ENCODE measurements around the gene ZC3H6.

ZC3H6 gene, protein sequence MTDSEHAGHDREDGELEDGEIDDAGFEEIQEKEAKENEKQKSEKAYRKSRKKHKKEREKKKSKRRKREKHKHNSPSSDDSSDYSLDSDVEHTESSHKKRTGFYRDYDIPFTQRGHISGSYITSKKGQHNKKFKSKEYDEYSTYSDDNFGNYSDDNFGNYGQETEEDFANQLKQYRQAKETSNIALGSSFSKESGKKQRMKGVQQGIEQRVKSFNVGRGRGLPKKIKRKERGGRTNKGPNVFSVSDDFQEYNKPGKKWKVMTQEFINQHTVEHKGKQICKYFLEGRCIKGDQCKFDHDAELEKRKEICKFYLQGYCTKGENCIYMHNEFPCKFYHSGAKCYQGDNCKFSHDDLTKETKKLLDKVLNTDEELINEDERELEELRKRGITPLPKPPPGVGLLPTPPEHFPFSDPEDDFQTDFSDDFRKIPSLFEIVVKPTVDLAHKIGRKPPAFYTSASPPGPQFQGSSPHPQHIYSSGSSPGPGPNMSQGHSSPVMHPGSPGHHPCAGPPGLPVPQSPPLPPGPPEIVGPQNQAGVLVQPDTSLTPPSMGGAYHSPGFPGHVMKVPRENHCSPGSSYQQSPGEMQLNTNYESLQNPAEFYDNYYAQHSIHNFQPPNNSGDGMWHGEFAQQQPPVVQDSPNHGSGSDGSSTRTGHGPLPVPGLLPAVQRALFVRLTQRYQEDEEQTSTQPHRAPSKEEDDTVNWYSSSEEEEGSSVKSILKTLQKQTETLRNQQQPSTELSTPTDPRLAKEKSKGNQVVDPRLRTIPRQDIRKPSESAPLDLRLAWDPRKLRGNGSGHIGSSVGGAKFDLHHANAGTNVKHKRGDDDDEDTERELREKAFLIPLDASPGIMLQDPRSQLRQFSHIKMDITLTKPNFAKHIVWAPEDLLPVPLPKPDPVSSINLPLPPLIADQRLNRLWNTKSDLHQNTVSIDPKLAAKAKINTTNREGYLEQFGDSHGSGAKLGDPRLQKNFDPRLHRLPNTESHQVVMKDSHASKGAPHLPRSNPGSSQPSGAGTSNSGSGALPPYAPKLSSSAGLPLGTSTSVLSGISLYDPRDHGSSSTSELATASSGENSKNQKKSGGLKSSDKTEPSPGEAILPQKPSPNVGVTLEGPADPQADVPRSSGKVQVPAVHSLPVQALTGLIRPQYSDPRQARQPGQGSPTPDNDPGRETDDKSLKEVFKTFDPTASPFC

DNA sequence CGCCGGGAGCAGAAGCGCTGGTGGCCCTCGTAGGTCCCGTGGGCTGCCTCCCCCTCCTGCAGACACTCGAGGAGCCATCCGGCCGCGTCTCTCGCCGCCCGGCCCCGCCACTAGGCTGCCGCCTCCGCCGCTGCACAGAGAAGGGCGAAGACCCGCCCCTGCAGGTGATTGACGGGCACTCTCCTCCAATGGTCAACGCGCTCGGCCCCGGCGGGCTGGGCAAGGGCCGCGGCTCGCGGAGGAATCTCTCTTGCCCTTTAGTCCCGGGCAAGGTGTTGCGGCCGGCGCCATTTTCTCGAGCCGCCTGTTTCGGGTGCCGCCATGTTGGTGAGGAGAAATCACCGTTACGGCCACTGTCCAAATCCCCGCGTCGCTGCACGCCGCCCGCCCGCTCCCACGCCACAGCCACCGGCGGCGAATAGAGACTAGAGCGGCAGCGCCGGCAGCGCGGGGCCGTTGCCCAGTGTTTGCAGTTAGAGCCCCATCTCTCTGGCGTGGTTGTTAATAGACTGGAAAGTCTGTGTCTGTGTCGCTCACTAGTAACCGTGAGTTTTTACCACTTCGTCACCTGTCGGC is at the start of gene ZC3H6:
TSS of gene ZC3H6 (plus strand) at position 287 of the 576 bp plus-strand sequence. CDS start 398 bp downstream, outside the sequence.
- Histone ChIP-seq H3K4me3 (ENCODE audit: low read depth, low read length) (peak within 1 kb of the TSS; percentile 77), H3K4me1 (ENCODE audit: control insufficient read depth, insufficient read depth, low read length, unreplicated experiment) (peaks cover 15% of the 10 kb centered on the region), H3K27me3 (ENCODE audit: insufficient read depth, low read length) (no peaks in the 10 kb centered on the region), H2AFZ (ENCODE audit: low read length, unreplicated experiment) (peak within 1 kb of the TSS; percentile 94), H3K27ac (ENCODE audit: low read depth, low read length) (peak within 1 kb of the TSS; percentile 84), H3K79me2 (ENCODE audit: control insufficient read depth, insufficient read depth, low read length, unreplicated experiment) (peaks cover 6% of the 10 kb centered on the region), H3K36me3 (ENCODE audit: insufficient read depth, low read length) (no peaks in the 10 kb centered on the region)

DNA sequence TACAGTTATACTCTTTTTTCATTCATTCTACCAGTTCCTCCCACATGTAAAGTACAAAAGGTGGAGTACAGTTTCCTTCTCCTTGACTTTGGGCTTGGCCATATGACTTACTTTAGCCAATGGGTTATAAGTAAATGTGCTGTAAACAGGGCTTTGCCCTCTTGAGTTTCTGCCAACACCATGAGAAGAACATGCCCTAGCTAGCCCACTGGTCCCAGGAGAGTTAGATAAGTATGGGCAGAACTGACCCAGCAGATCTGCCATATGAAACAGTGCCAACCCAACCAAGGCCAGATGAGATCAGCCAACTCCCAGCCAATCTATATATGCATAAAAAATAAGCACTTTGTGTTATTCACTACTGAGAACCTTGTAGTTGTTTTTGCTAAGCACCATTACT is 46.0 kb upstream of the ZC3H6 start:
- Histone ChIP-seq H2AFZ (ENCODE audit: low read length, unreplicated experiment) (no peak overlapping the region), H3K27ac (ENCODE audit: low read depth, low read length) (peak overlapping the region; percentile 61), H3K27me3 (ENCODE audit: insufficient read depth, low read length) (no peaks in the 10 kb centered on the region), H3K4me1 (ENCODE audit: control insufficient read depth, insufficient read depth, low read length, unreplicated experiment) (peaks cover 15% of the 10 kb centered on the region), H3K36me3 (ENCODE audit: insufficient read depth, low read length) (peaks cover 12% of the 10 kb centered on the region; the same call in 1 of the 2 replicates), H3K4me3 (ENCODE audit: low read depth, low read length) (no peak overlapping the region), H3K79me2 (ENCODE audit: control insufficient read depth, insufficient read depth, low read length, unreplicated experiment) (no peaks in the 10 kb centered on the region)

DNA sequence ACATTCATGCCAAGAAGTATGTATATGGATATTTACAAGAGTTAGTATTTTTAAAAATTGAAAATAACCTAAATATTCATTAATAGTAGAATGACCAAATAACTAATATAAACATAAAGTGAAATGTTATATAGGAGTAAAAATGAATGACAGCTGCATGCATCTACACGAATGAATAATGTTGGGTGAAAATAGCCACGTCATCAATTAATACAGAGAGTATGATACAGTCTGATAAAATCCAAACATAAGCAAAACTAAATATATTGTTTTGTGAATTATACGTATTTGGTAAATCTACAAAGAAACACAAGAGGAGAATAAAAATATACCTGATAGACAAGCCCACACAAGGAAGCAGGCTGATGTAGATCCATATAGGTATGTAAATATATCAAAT is 45.0 kb upstream of the ZC3H6 start:
- peaks cover 7% of the 10 kb centered on the region; the same call in 1 of the 2 replicates for H3K36me3 ChIP-seq (ENCODE audit: insufficient read depth, low read length)
- H3K27ac ChIP-seq (ENCODE audit: low read depth, low read length), result no peak overlapping the region
- no peaks in the 10 kb centered on the region for H3K79me2 ChIP-seq (ENCODE audit: control insufficient read depth, insufficient read depth, low read length, unreplicated experiment)
- H3K4me3 ChIP-seq (ENCODE audit: low read depth, low read length), result no peak overlapping the region
- H2AFZ ChIP-seq (ENCODE audit: low read length, unreplicated experiment), result no peak overlapping the region
- H3K4me1 ChIP-seq (ENCODE audit: control insufficient read depth, insufficient read depth, low read length, unreplicated experiment), result peaks cover 15% of the 10 kb centered on the region
- no peaks in the 10 kb centered on the region for H3K27me3 ChIP-seq (ENCODE audit: insufficient read depth, low read length)

DNA sequence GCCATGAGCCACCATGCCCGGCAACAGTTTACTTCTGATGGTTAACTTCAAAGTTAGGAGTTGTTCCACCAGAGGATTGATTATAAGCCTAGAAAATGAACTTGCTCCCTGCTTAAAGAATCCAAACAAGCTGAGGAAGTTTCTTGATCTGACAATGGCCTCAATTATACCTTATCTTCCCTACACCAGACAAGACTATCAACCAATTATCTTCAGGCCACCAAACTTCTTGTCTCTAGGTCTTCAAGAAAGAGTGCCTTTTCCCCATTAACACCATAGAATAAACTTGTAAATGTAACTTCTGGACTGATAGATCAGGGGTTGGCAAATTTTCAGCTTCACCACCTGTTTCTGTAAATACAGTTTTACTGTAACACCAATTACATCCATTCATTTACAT is 35.5 kb upstream of the ZC3H6 start:
- Histone ChIP-seq H3K4me1 (ENCODE audit: control insufficient read depth, insufficient read depth, low read length, unreplicated experiment) (no peaks in the 10 kb centered on the region), H3K27ac (ENCODE audit: low read depth, low read length) (no peak overlapping the region), H3K79me2 (ENCODE audit: control insufficient read depth, insufficient read depth, low read length, unreplicated experiment) (no peaks in the 10 kb centered on the region), H3K27me3 (ENCODE audit: insufficient read depth, low read length) (no peaks in the 10 kb centered on the region), H2AFZ (ENCODE audit: low read length, unreplicated experiment) (no peak overlapping the region), H3K4me3 (ENCODE audit: low read depth, low read length) (no peak overlapping the region), H3K36me3 (ENCODE audit: insufficient read depth, low read length) (peaks cover 4% of the 10 kb centered on the region; the same call in 1 of the 2 replicates)

DNA sequence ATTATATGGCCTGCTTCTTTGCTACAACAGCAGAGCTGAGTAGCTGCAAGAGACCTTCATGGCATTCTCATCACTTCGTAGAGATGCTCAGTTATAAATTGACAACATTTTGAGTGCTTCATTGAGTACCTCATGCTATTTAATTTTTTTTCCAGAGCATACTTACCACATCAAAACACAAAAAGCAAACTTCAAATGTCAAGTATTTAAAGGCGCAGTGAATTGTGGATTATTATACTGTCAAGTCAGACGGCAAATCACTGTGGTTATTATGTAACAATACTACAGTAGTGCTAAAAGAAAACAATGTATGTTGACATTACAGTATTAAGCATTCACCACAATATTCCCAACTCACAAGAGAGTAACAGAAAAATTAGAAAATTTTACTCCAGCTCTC is 33.0 kb upstream of the ZC3H6 start:
- H3K4me1 ChIP-seq (ENCODE audit: control insufficient read depth, insufficient read depth, low read length, unreplicated experiment), result no peaks in the 10 kb centered on the region
- H3K36me3 ChIP-seq (ENCODE audit: insufficient read depth, low read length), result peaks cover 14% of the 10 kb centered on the region
- H3K27ac ChIP-seq (ENCODE audit: low read depth, low read length), result no peak overlapping the region
- no peaks in the 10 kb centered on the region for H3K27me3 ChIP-seq (ENCODE audit: insufficient read depth, low read length)
- H2AFZ ChIP-seq (ENCODE audit: low read length, unreplicated experiment), result no peak overlapping the region
- no peaks in the 10 kb centered on the region for H3K79me2 ChIP-seq (ENCODE audit: control insufficient read depth, insufficient read depth, low read length, unreplicated experiment)
- no peak overlapping the region for H3K4me3 ChIP-seq (ENCODE audit: low read depth, low read length)

DNA sequence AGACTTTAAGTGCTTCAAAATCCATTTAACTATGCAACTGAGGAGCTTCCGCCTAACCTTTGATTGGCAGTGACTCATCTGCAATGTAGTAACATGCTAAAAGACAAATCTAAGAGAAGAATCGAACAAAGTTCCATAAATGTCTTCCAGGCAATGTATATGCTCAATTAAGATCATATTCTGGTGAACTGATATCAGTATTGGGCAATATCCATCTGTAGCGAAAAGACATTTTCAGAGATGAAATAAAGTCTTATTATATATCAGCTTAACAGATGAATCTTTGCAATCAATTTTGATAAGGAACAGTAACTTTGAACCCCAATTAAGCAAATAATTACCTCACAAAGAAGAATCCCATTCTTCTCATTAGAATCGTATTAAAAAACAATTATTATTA is 32.2 kb upstream of the ZC3H6 start:
- Histone ChIP-seq H3K36me3 (ENCODE audit: insufficient read depth, low read length) (peaks cover 14% of the 10 kb centered on the region), H3K79me2 (ENCODE audit: control insufficient read depth, insufficient read depth, low read length, unreplicated experiment) (no peaks in the 10 kb centered on the region), H2AFZ (ENCODE audit: low read length, unreplicated experiment) (no peak overlapping the region), H3K4me1 (ENCODE audit: control insufficient read depth, insufficient read depth, low read length, unreplicated experiment) (no peaks in the 10 kb centered on the region), H3K27me3 (ENCODE audit: insufficient read depth, low read length) (no peaks in the 10 kb centered on the region), H3K4me3 (ENCODE audit: low read depth, low read length) (no peak overlapping the region), H3K27ac (ENCODE audit: low read depth, low read length) (no peak overlapping the region)

DNA sequence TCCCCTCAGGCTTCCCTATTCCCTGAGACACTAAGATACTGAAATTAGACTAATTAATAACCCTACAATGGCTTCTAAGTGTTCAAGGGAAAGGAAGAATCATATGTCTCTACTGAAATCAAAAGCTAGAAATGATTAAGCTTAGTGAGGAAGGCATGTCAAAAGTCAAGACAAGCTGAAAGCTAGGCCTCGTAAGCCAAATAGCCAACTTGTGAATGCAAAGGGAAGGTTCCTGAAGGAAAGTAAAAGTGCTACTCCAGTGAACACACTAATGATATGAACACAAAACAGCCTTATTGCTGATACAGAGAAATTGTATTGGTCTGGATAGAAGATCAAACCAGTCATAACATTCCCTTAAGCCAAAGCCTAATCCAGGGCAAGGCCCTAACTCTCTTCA is 30.5 kb upstream of the ZC3H6 start:
- H3K27me3 ChIP-seq (ENCODE audit: insufficient read depth, low read length), result no peaks in the 10 kb centered on the region
- H3K79me2 ChIP-seq (ENCODE audit: control insufficient read depth, insufficient read depth, low read length, unreplicated experiment), result no peaks in the 10 kb centered on the region
- H3K4me3 ChIP-seq (ENCODE audit: low read depth, low read length), result no peak overlapping the region
- no peak overlapping the region for H3K27ac ChIP-seq (ENCODE audit: low read depth, low read length)
- H3K4me1 ChIP-seq (ENCODE audit: control insufficient read depth, insufficient read depth, low read length, unreplicated experiment), result no peaks in the 10 kb centered on the region
- no peak overlapping the region for H2AFZ ChIP-seq (ENCODE audit: low read length, unreplicated experiment)
- H3K36me3 ChIP-seq (ENCODE audit: insufficient read depth, low read length), result peaks cover 16% of the 10 kb centered on the region

DNA sequence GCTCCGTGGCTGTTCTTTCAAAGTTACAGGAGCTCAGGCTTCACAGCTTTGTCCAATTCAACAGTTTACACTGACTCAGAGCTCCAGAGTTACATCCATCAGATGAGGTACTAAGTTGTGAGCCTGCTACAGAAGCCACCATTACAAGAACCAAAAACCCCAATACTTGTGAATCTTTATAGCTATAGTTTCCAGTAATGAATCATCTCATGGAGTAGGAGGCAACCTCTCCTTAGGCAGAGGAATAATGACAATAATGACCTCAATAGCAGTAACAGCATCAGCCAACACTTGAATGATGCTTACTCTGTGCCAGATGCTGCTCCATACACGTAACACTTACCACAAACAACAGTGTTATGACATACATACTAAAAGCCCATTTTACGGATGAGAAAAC is 24.1 kb upstream of the ZC3H6 start:
- Histone ChIP-seq H3K4me1 (ENCODE audit: control insufficient read depth, insufficient read depth, low read length, unreplicated experiment) (peaks cover 17% of the 10 kb centered on the region), H3K27me3 (ENCODE audit: insufficient read depth, low read length) (no peaks in the 10 kb centered on the region), H3K79me2 (ENCODE audit: control insufficient read depth, insufficient read depth, low read length, unreplicated experiment) (peaks cover 37% of the 10 kb centered on the region), H3K4me3 (ENCODE audit: low read depth, low read length) (no peak overlapping the region), H2AFZ (ENCODE audit: low read length, unreplicated experiment) (no peak overlapping the region), H3K27ac (ENCODE audit: low read depth, low read length) (no peak overlapping the region), H3K36me3 (ENCODE audit: insufficient read depth, low read length) (peaks cover 12% of the 10 kb centered on the region)

DNA sequence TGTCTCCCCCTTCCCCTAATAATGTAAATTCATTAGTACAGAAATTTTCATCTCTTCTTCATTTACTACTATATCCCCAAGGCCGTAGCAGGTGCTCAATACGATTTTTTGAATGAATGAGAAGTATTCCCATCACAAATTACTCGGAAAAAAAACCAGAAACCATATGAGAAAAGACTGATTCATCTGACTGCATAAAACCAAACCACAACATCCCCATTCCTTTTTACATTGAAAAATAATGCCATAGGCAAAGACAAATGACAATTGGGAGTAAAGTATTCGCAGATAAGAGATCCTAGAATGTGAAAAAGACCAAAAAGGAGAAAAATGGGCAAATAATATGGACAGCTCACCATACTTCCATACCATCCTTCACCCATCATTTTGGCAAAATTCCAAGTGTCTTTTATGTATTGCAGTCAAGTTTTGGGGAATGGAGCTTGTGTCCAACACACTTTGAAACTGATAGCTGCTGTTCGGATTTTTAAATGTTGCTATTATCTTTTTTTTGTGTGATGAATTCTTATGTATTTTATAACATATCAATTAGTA is 22.1 kb upstream of the ZC3H6 start:
- Histone ChIP-seq H3K27ac (ENCODE audit: low read depth, low read length) (no peak overlapping the region), H3K79me2 (ENCODE audit: control insufficient read depth, insufficient read depth, low read length, unreplicated experiment) (peaks cover 37% of the 10 kb centered on the region), H3K36me3 (ENCODE audit: insufficient read depth, low read length) (peaks cover 6% of the 10 kb centered on the region; the same call in 1 of the 2 replicates), H2AFZ (ENCODE audit: low read length, unreplicated experiment) (no peak overlapping the region), H3K27me3 (ENCODE audit: insufficient read depth, low read length) (no peaks in the 10 kb centered on the region), H3K4me3 (ENCODE audit: low read depth, low read length) (peak overlapping the region; percentile 91; the same call in 1 of the 2 replicates), H3K4me1 (ENCODE audit: control insufficient read depth, insufficient read depth, low read length, unreplicated experiment) (peaks cover 17% of the 10 kb centered on the region)

All from ACC112 (cell line).